Measurements from ENCODE around the gene GDI2. TPM values are rescaled to one million over a fixed set of nuclear protein-coding genes. Genes with fewer than 3 reads are reported as not detected.

Gene GDI2
- total and polyA plus RNA-seq, 9 of the 15 experiments (the other 6 are each of a cell fraction or from before 2014, with no cell fraction given), result 262 to 424 (median 287) TPM

GRCh38 chr10:5813341-5814109, at the start of gene GDI2 (continued):
- no peak for TF ChIP-seq DIDO1 (tag; IDR thresholded peaks at IDR 0.05; ENCODE audit: low read depth)
- TF ChIP-seq, protein P1, sequence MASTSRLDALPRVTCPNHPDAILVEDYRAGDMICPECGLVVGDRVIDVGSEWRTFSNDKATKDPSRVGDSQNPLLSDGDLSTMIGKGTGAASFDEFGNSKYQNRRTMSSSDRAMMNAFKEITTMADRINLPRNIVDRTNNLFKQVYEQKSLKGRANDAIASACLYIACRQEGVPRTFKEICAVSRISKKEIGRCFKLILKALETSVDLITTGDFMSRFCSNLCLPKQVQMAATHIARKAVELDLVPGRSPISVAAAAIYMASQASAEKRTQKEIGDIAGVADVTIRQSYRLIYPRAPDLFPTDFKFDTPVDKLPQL (IDR thresholded peaks at IDR 0.05; ENCODE audit: extremely low read depth, insufficient read length), result no peak
- TF ChIP-seq STAT5B (CRISPR knock-in tag; IDR thresholded peaks at IDR 0.05), result no peak
- no peak; a peak in 1 of 4 replicates for TF ChIP-seq TBL1XR1 (IDR thresholded peaks at IDR 0.05; ENCODE audit: low read length in 2 of 2)
- TF ChIP-seq PURB (CRISPR knock-in tag; IDR thresholded peaks at IDR 0.05; ENCODE audit: low read depth), result no peak
- no peak for TF ChIP-seq RAD21 (CRISPR knock-in tag; conservative IDR thresholded peaks at IDR 0.05 in 1 of 2, IDR thresholded peaks at IDR 0.05 in 1 of 2)
- no peak for TF ChIP-seq ZNF830 (CRISPR knock-in tag; IDR thresholded peaks at IDR 0.05)
- no peak for TF ChIP-seq KAT8 (IDR thresholded peaks at IDR 0.05; ENCODE audit: low read depth)
- TF ChIP-seq ZFP36 (IDR thresholded peaks at IDR 0.05; ENCODE audit: low read depth, low read length, partially characterized antibody), result no peak
- peak; percentile 71; the same call in 1 of the 2 replicates for TF ChIP-seq ZNF175 (CRISPR knock-in tag; IDR thresholded peaks at IDR 0.05; ENCODE audit: low read depth)
- TF ChIP-seq SAFB (IDR thresholded peaks at IDR 0.05; ENCODE audit: borderline replicate concordance, low read depth, low read length), result no peak
- no peak for TF ChIP-seq ELF4 (CRISPR knock-in tag; IDR thresholded peaks at IDR 0.05)
- peak; percentile 71 to 95 (median 94) for TF ChIP-seq YY1 (IDR thresholded peaks at IDR 0.05; ENCODE audit: borderline replicate concordance in 1 of 3, control insufficient read depth in 1 of 3, extremely low read depth in 1 of 3, insufficient read depth in 3 of 3, insufficient read length in 1 of 3, insufficient replicate concordance in 2 of 3, low read depth in 1 of 3, low read length in 2 of 3)
- TF ChIP-seq ZKSCAN3 (CRISPR knock-in tag; IDR thresholded peaks at IDR 0.05), result no peak
- TF ChIP-seq, protein P2, sequence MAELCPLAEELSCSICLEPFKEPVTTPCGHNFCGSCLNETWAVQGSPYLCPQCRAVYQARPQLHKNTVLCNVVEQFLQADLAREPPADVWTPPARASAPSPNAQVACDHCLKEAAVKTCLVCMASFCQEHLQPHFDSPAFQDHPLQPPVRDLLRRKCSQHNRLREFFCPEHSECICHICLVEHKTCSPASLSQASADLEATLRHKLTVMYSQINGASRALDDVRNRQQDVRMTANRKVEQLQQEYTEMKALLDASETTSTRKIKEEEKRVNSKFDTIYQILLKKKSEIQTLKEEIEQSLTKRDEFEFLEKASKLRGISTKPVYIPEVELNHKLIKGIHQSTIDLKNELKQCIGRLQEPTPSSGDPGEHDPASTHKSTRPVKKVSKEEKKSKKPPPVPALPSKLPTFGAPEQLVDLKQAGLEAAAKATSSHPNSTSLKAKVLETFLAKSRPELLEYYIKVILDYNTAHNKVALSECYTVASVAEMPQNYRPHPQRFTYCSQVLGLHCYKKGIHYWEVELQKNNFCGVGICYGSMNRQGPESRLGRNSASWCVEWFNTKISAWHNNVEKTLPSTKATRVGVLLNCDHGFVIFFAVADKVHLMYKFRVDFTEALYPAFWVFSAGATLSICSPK (IDR thresholded peaks at IDR 0.05; ENCODE audit: borderline replicate concordance), result no peak
- TF ChIP-seq NEUROD1 (IDR thresholded peaks at IDR 0.05; ENCODE audit: borderline replicate concordance, low read depth, low read length, partially characterized antibody), result peak; percentile 68
- TF ChIP-seq CTCFL (IDR thresholded peaks at IDR 0.05; ENCODE audit: borderline replicate concordance, insufficient read depth, low read depth, low read length, poor library complexity, severe bottlenecking), result no peak
- peak; percentile 8; the same call in 1 of the 2 replicates for TF ChIP-seq STAT5A (IDR thresholded peaks at IDR 0.05; ENCODE audit: borderline replicate concordance, low read length)
- TF ChIP-seq XRCC4 (IDR thresholded peaks at IDR 0.05; ENCODE audit: extremely low read depth, insufficient read depth, insufficient read length), result no peak
- TF ChIP-seq TCF7L2 (IDR thresholded peaks at IDR 0.05; ENCODE audit: low read depth, low read length), result no peak
- TF ChIP-seq HEY1 (CRISPR knock-in tag; IDR thresholded peaks at IDR 0.05; ENCODE audit: borderline replicate concordance), result no peak

All from K562 (cell line).